GM18517 (cell line): ENCODE results near the gene CADPS.

Experiments
- ATAC-seq: cut with Tn5 transposase; IDR thresholded peaks from one replicate; pipeline ENCODE4 v1.9.1; 2021; ENCODE audit warnings: mild to moderate bottlenecking, moderate library complexity; ENCODE audit not compliant: unreplicated experiment

The CADPS gene

GRCh38 chr3:62379321-62379798 is 495.9 kb downstream of the CADPS start:
- ATAC-seq, result no peak

GRCh38 chr3:62378921-62379320 is 496.3 kb downstream of the CADPS start:
- no peak for ATAC-seq

GRCh38 chr3:62378311-62378789 is 496.9 kb downstream of the CADPS start:
- ATAC-seq, result no peak

- ATAC-seq, result no peak
These were observed 498.0 kb downstream of the CADPS start for GRCh38 chr3:62376906-62377877.

- ATAC-seq, result no peak
These were observed 498.8 kb downstream of the CADPS start for GRCh38 chr3:62376454-62376720.

GRCh38 chr3:62375655-62376453 is 499.4 kb downstream of the CADPS start:
- ATAC-seq, result no peak

GRCh38 chr3:62374341-62375218 is 500.6 kb downstream of the CADPS start:
- no peak for ATAC-seq

GRCh38 chr3:62373714-62374333 is 501.4 kb downstream of the CADPS start:
- no peak for ATAC-seq

GRCh38 chr3:62373215-62373614 is 502.0 kb downstream of the CADPS start, which contains the start of gene FEZF2:
Gene FEZF2, minus strand, starts transcription at chr3:62373550. Its CDS starts 682 bp downstream, at chr3:62372868.
- ATAC-seq, result no peak

GRCh38 chr3:62372621-62373041 is 502.6 kb downstream of the CADPS start:
- ATAC-seq, result no peak

GRCh38 chr3:62371720-62372591 is 503.3 kb downstream of the CADPS start:
- ATAC-seq, result no peak

- no peak for ATAC-seq
These were observed 504.1 kb downstream of the CADPS start for GRCh38 chr3:62370858-62371719.

GRCh38 chr3:62370112-62370857 is 504.9 kb downstream of the CADPS start:
- ATAC-seq, result no peak

- ATAC-seq, result no peak
These were observed 505.8 kb downstream of the CADPS start for GRCh38 chr3:62369476-62369743.

- no peak for ATAC-seq
These were observed 506.3 kb downstream of the CADPS start for GRCh38 chr3:62368705-62369475.

GRCh38 chr3:62368290-62368704 is 506.9 kb downstream of the CADPS start:
- no peak for ATAC-seq

- ATAC-seq, result no peak
These were observed 507.4 kb downstream of the CADPS start for GRCh38 chr3:62367763-62368195.
